Measurements from ENCODE around the gene GIN1. TPM values are rescaled to one million over a fixed set of nuclear protein-coding genes. Genes with fewer than 3 reads are reported as not detected.

Gene GIN1
- total and polyA plus RNA-seq, 4 donors: 3.1 to 12.6 (median 5.7) TPM

DNA sequence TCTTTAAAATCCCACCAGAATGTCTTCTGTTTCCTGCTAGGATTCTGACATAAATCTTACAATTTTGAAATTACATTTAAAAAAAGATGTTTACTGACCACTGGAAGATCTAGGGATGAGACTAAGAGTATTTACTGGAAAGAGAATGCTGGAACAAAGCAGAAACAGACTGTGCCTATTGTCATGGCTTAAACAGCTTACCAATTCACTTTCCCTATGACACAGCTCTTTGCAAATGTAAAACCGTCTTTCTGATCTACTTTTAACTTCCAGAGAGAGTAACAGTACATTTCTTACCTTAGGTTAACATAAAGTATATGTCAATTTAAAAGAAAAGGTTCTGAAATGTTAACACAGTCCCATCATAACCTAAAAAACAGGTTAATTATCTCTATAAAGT lies 10.7 kb downstream of the GIN1 start:
- 87 to 89% methylated on average over 1 of the region's 1 CpG for WGBS, 2 donors
- no peaks in the 10 kb centered on the region for H3K27me3 ChIP-seq (ENCODE audit: control insufficient read depth in 3 of 3, insufficient read depth in 3 of 3, low read length in 2 of 3)
- no peak overlapping the region for H3K4me3 ChIP-seq
- ATAC-seq (ENCODE audit: insufficient read depth, low FRiP score) (no peak), DNase-seq (no peak)
- no peak overlapping the region for H3K9ac ChIP-seq (ENCODE audit: insufficient read depth in 1 of 2, low read length in 2 of 2)
- no peak overlapping the region for H3K27ac ChIP-seq (ENCODE audit: low read depth in 1 of 2, low read length in 1 of 2)
- H3K36me3 ChIP-seq (ENCODE audit: control insufficient read depth in 4 of 4, insufficient read depth in 4 of 4, low read length in 4 of 4): peaks cover 0 to 1% (median 0%) of the 10 kb centered on the region in 4 donors
- TF ChIP-seq, protein P1, sequence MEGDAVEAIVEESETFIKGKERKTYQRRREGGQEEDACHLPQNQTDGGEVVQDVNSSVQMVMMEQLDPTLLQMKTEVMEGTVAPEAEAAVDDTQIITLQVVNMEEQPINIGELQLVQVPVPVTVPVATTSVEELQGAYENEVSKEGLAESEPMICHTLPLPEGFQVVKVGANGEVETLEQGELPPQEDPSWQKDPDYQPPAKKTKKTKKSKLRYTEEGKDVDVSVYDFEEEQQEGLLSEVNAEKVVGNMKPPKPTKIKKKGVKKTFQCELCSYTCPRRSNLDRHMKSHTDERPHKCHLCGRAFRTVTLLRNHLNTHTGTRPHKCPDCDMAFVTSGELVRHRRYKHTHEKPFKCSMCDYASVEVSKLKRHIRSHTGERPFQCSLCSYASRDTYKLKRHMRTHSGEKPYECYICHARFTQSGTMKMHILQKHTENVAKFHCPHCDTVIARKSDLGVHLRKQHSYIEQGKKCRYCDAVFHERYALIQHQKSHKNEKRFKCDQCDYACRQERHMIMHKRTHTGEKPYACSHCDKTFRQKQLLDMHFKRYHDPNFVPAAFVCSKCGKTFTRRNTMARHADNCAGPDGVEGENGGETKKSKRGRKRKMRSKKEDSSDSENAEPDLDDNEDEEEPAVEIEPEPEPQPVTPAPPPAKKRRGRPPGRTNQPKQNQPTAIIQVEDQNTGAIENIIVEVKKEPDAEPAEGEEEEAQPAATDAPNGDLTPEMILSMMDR (IDR thresholded peaks at IDR 0.05; ENCODE audit: control extremely low read depth, extremely low read depth): no peak
- H3K9me3 ChIP-seq (ENCODE audit: control insufficient read depth in 4 of 4, insufficient read depth in 3 of 4, low read length in 3 of 4): no peaks in the 10 kb centered on the region
- peaks cover 0 to 7% (median 0%) of the 10 kb centered on the region in 5 donors for H3K4me1 ChIP-seq (ENCODE audit: control insufficient read depth in 5 of 5, insufficient read depth in 5 of 5, low read length in 5 of 5)

DNA sequence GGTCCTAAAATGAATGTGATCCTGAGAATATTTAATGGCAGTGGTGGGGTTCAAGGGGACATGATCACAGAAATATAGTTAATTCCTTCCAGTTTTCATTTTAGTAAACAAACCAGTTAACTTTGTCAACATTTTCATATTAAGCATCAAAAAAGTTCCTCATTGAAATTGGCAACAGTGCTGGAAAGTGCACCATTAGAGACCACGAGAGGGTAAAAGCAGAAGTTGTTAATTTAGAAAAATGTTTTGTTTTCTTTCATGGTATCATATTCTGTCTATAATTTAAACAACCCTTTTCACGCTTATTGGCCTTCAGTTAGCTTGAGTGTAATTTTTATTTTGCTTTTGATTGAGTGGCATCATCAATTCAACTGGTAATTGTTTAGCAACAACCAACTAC lies 11.9 kb downstream of the GIN1 start:
- DNase-seq: no peak
- H3K4me3 ChIP-seq: no peak overlapping the region
- no peaks in the 10 kb centered on the region for H3K27me3 ChIP-seq (ENCODE audit: control insufficient read depth in 3 of 3, insufficient read depth in 3 of 3, low read length in 2 of 3)
- no peak overlapping the region for H3K9ac ChIP-seq (ENCODE audit: insufficient read depth in 1 of 2, low read length in 2 of 2)
- no peaks in the 10 kb centered on the region for H3K9me3 ChIP-seq (ENCODE audit: control insufficient read depth in 4 of 4, insufficient read depth in 3 of 4, low read length in 3 of 4)
- H3K27ac ChIP-seq (ENCODE audit: low read depth in 1 of 2, low read length in 1 of 2): no peak overlapping the region
- no peak for ATAC-seq (ENCODE audit: insufficient read depth, low FRiP score)
- TF ChIP-seq, protein P1 (IDR thresholded peaks at IDR 0.05; ENCODE audit: control extremely low read depth, extremely low read depth): no peak
- peaks cover 0 to 3% (median 1%) of the 10 kb centered on the region in 4 donors for H3K36me3 ChIP-seq (ENCODE audit: control insufficient read depth in 4 of 4, insufficient read depth in 4 of 4, low read length in 4 of 4)
- 35% methylated on average over 2 of the region's 2 CpGs for WGBS, 2 donors
- H3K4me1 ChIP-seq (ENCODE audit: control insufficient read depth in 5 of 5, insufficient read depth in 5 of 5, low read length in 5 of 5): peaks cover 0 to 4% (median 0%) of the 10 kb centered on the region in 5 donors

GRCh38 chr5:103102234-103102633 lies 17.7 kb downstream of the GIN1 start:
- no peaks in the 10 kb centered on the region for H3K4me1 ChIP-seq (ENCODE audit: control insufficient read depth in 5 of 5, insufficient read depth in 5 of 5, low read length in 5 of 5)
- no peak overlapping the region for H3K4me3 ChIP-seq
- WGBS, 2 donors: 82 to 91% methylated on average over 1 of the region's 1 CpG
- no peaks in the 10 kb centered on the region for H3K27me3 ChIP-seq (ENCODE audit: control insufficient read depth in 3 of 3, insufficient read depth in 3 of 3, low read length in 2 of 3)
- H3K9ac ChIP-seq (ENCODE audit: insufficient read depth in 1 of 2, low read length in 2 of 2): no peak overlapping the region
- TF ChIP-seq, protein P1 (IDR thresholded peaks at IDR 0.05; ENCODE audit: control extremely low read depth, extremely low read depth): no peak
- no peaks in the 10 kb centered on the region for H3K9me3 ChIP-seq (ENCODE audit: control insufficient read depth in 4 of 4, insufficient read depth in 3 of 4, low read length in 3 of 4)
- peaks cover 7 to 10% (median 9%) of the 10 kb centered on the region in 4 donors for H3K36me3 ChIP-seq (ENCODE audit: control insufficient read depth in 4 of 4, insufficient read depth in 4 of 4, low read length in 4 of 4)
- ATAC-seq (ENCODE audit: insufficient read depth, low FRiP score) (no peak), DNase-seq (no peak)
- H3K27ac ChIP-seq (ENCODE audit: low read depth in 1 of 2, low read length in 1 of 2): no peak overlapping the region
